ENCODE measurements around the gene GMDS. TPM values are rescaled to one million over a fixed set of nuclear protein-coding genes. Genes with fewer than 3 reads are reported as not detected.

The GMDS gene
- total and polyA plus RNA-seq, 2 of the 4 experiments (the other 2 are of a cell fraction): 7.3 to 21.9 TPM

- Histone ChIP-seq H2BK15ac (ENCODE audit: low read depth, low read length) (no peak overlapping the region), H3K18ac (ENCODE audit: low read depth, low read length) (no peak overlapping the region), H3K4ac (ENCODE audit: low read depth, low read length) (no peak overlapping the region), H3K36me3 (ENCODE audit: control insufficient read depth, insufficient read depth, low read length) (no peaks in the 10 kb centered on the region), H3K27me3 (ENCODE audit: control insufficient read depth, insufficient read depth, low read length) (no peaks in the 10 kb centered on the region), H2BK5ac (ENCODE audit: low read depth, low read length, poor library complexity, severe bottlenecking) (no peak overlapping the region), H2AFZ (replicated peaks; ENCODE audit: low read length, poor library complexity) (no peak overlapping the region), H3K27ac (ENCODE audit: insufficient read depth, low read length) (no peak overlapping the region), H3K4me3 (ENCODE audit: insufficient read depth, low read depth, low read length) (no peak overlapping the region), H2BK20ac (ENCODE audit: low read depth, low read length) (no peak overlapping the region), H2BK120ac (ENCODE audit: low read depth, low read length) (no peak overlapping the region), H2AK9ac (replicated peaks; ENCODE audit: low read depth, low read length, poor library complexity) (no peak overlapping the region), H4K91ac (ENCODE audit: insufficient read depth, low read depth, low read length) (no peak overlapping the region), H3K56ac (ENCODE audit: extremely low read depth, insufficient read depth, low read length) (no peak overlapping the region), H3K79me1 (ENCODE audit: low read depth in 1 of 2, low read length in 2 of 2) (0 out of 4 replicates have a peak, but pooled peaks cover 0 to 4% of the 10 kb centered on the region in 2 experiments), H3K9ac (ENCODE audit: low read depth, low read length) (no peak overlapping the region), H3K9me3 (ENCODE audit: control insufficient read depth, insufficient read depth, low read length) (no peaks in the 10 kb centered on the region), H2AK5ac (ENCODE audit: low read depth, low read length) (peak overlapping the region; percentile 23; the same call in 1 of the 2 replicates), H3K14ac (replicated peaks; ENCODE audit: low read depth, low read length) (no peak overlapping the region; the same call in 1 of the 2 replicates), H3K4me2 (ENCODE audit: low read depth, low read length) (no peak overlapping the region), H3K9me1 (ENCODE audit: insufficient read depth, low read length) (peaks cover 8% of the 10 kb centered on the region), H3K23ac (ENCODE audit: low read depth, low read length) (no peak overlapping the region), H3K4me1 (ENCODE audit: control insufficient read depth, insufficient read depth, low read length) (peaks cover 10% of the 10 kb centered on the region), H4K20me1 (ENCODE audit: insufficient read depth, low read length) (no peaks in the 10 kb centered on the region), H4K8ac (ENCODE audit: low read depth in 2 of 2, low read length in 2 of 2) (no peak overlapping the region), H4K5ac (ENCODE audit: low read depth, low read length) (no peak overlapping the region)
- intact Hi-C loops (cut with micrococcal nuclease) (loop anchor here (5.0 kb wide), 1 partner anchor 184 kb away; no protein-coding TSS in a partner anchor), dilution Hi-C loops (cut with HindIII; ENCODE audit: low sequenced_read_pairs, unreplicated experiment) (no loop called here), in situ Hi-C loops (cut with MboI; ENCODE audit: low sequenced_read_pairs) (no loop called here)
- POLR2A ChIA-PET (ENCODE audit: unreplicated experiment): no interaction called here
- DNase-seq (no peak), ATAC-seq (ENCODE audit: low read depth) (no peak)
- no CpG with 5 or more reads among the region's 4 CpGs for WGBS, 2 experiments (ENCODE audit: extremely low coverage in 2 of 2, insufficient read length in 1 of 2)
- TF ChIP-seq NFE2L2 (IDR thresholded peaks at IDR 0.05; ENCODE audit: low read depth, low read length) (peak; percentile 19; the same call in 1 of the 2 replicates), CEBPB (IDR thresholded peaks at IDR 0.05; ENCODE audit: low read depth, low read length) (no peak)
- CTCF ChIA-PET: interaction anchor here (0.7 kb wide), 1 partner anchor 186 kb away, joined by 3 read pairs; no protein-coding TSS in a partner anchor
- no TSS peak for BruUV-seq (replicated peaks)
Measured at GRCh38 chr6:1795910-1796309, 449.5 kb downstream of the GMDS start.
